ENCODE measurements around the gene HMGB2.

Gene HMGB2

DNA sequence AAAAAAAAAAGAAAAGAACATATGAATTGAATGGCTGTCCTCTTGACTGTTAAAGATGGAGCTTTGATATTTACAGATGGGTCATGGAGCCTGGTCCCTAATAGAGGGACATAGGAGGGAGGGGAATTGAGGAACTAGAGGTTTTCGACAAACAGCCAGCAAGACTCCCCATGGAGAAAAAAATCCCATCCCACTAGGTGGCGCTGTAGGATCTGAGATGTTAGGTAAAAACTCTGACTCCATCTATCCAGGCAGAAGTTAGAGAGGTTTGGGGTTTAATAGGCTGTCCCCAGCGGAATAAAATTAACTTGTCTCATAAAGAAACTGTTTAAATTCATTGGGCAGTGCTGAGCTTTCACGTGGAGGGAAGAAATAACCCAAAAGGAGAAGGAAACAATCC is 45.9 kb downstream of the HMGB2 start:
- peak; percentile 0 to 7 for DNase-seq

DNA sequence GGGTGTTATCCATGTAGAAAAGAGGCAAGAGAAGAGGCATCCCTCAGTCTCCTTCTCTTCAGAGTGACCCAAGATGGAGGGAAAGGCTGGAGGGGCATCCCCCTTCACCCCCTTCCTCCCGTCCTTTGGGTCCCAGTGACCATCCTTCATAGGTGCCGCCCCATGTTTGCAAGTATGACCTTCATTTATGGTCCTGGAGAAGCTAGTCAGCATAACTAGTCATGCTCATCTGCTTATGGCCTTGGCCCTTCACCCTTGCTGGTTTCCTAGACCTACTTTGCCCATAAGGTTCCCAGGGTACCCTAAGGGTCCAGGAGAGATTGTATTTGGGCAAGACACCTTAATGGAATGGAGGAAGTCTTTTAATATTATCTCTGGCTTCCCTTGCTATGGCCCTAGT is 46.7 kb downstream of the HMGB2 start:
- DNase-seq: no peak

DNA sequence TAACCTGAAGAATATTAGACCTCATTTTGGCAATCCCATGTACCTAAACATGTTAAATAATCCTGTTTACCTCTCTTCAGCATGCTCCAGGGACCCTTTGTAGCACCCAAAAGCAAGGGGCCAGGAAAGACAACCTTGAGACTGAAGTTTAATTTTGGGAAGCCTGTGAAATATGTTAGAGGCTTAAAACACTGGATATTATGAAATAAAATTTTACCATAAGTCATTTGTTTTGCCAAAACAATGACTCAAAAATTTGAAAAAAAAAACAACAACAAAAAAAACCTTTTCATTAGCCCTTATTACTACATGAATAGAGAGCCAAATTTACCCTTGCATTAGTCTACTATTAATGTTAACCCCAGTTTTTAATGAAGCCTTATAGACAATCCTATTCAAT is 49.7 kb downstream of the HMGB2 start:
- no peak for DNase-seq

DNA sequence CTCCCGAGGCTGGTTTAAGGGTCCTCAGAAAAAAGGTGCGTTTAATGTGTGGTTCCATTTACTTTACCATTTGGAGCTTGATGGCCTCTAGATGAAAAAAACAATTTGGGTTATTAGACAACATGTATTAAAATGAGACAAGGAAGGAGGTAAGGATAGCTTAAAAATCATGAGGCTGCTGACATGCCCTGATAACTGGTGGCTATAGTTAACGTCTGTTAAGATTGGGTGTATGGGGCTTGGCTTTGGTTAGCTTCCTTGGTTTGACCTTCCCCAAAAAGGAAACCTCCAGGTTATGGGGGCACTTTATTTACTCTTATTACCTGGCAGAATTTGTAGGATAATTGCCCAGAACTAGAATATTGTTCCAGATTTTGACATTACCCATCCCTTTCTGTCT is 51.5 kb downstream of the HMGB2 start:
- no peak for DNase-seq

DNA sequence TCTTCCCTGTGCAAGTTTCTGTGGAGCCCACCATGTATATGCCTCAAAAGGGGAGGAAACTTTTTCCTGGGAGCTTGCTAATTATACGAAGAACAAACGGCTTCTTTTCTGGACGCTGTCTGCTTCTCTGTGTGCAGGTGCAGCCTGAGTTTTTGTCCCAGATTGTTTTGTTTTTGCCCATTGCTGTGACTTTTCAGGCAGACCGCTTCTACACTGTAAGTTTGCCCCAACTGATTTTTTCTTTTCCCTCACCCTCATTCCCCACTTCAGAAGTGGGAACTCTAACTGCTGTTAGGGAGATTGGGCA is 51.9 kb downstream of the HMGB2 start:
- DNase-seq: no peak

DNA sequence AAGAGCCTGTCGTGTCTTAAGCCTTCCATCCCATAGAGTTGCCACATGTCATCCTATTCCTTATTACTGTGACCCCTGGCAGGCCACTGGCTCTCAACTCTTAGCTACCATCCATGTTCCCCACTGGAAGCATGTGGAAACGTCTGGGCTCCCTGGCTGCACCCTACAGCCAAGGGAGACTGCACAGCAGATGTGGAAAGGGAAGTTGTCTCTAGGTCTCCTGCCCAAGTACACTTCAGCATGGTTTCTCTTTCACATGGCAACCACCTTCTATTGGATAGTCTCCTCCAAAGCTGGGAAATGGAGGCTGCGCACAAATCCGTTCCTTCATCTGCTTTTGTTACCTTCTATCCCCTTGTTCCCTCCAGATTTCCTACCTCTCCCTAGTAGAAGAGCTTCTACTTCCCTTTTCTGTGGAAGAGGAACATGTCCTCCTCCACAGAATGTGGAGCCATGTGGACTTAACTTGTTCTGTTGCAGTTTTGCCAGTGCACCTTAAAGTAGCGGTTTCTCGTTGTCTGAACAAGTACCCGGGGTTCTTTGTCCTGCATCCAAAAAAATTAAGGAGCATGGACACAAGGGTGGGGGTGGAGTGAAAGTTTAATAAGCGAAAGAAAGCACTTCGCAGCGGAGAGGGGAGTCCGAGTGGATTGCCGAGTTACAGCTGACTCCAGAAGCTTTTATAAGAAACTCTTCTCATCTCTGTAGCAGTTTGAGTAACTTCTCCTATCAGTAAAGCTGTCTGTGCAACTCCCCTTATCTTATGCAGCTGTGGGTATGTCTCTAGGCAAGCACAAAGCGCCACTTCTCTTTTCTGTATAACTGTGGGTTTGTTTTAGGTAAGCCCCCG is 52.5 kb downstream of the HMGB2 start:
- DNase-seq: no peak

Data from SW 1271 (cell line).